Astrocyte (in vitro differentiated cells and primary cell): Measurements from ENCODE around the gene ACER1.

Experiments
- CTCF ChIP-seq: IDR thresholded peaks from 2 replicates; pipeline ENCODE4 v1.5.1; 2011; ENCODE audit warnings: low read depth, mild to moderate bottlenecking, inconsistent platforms, low read length, moderate library complexity; ENCODE audit not compliant: insufficient read depth
- EZH2 ChIP-seq: IDR thresholded peaks from 2 replicates; pipeline ENCODE4 v1.6.1; 2012; ENCODE audit warnings: mild to moderate bottlenecking, low read length, inconsistent platforms; ENCODE audit not compliant: insufficient read depth

- no peak for TF ChIP-seq CTCF
- TF ChIP-seq EZH2, result no peak
Measured at GRCh38 chr19:6374711-6375410, 41.4 kb upstream of the ACER1 start.
